ENCODE data around the gene TMEM219.

Gene TMEM219

GRCh38 chr16:29961479-29962343 is at the start of gene TMEM219:
Gene TMEM219 (plus strand): TSS chr16:29962079. CDS start chr16:29963144, 1,065 bp downstream.
- Histone ChIP-seq H3K4me1 (ENCODE audit: control insufficient read depth in 1 of 2, insufficient read depth in 2 of 2, low read length in 2 of 2) (peaks cover 7 to 12% of the 10 kb centered on the region in 2 donors), H3K27me3 (ENCODE audit: low read depth, low read length) (no peaks in the 10 kb centered on the region), H3K36me3 (ENCODE audit: control insufficient read depth in 1 of 2, insufficient read depth in 2 of 2, low read length in 2 of 2) (peaks cover 4 to 6% of the 10 kb centered on the region in 2 donors), H3K9me3 (ENCODE audit: control insufficient read depth in 1 of 2, low read length in 2 of 2) (no peaks in the 10 kb centered on the region), H3K27ac (ENCODE audit: low read length) (peak within 1 kb of the TSS; percentile 95), H3K4me3 (ENCODE audit: low read depth in 1 of 2, low read length in 2 of 2) (peak within 1 kb of the TSS; percentile 77 to 97)

GRCh38 chr16:29912087-29912486 is 49.8 kb upstream of the TMEM219 start:
- Histone ChIP-seq H3K36me3 (ENCODE audit: control insufficient read depth in 1 of 2, insufficient read depth in 2 of 2, low read length in 2 of 2) (peaks cover 0 to 4% of the 10 kb centered on the region in 2 donors), H3K27ac (ENCODE audit: low read length) (no peak overlapping the region), H3K9me3 (ENCODE audit: control insufficient read depth in 1 of 2, low read length in 2 of 2) (no peaks in the 10 kb centered on the region), H3K4me3 (ENCODE audit: low read depth in 1 of 2, low read length in 2 of 2) (no peak overlapping the region), H3K27me3 (ENCODE audit: low read depth, low read length) (no peaks in the 10 kb centered on the region), H3K4me1 (ENCODE audit: control insufficient read depth in 1 of 2, insufficient read depth in 2 of 2, low read length in 2 of 2) (no peaks in the 10 kb centered on the region)

- Histone ChIP-seq H3K9me3 (ENCODE audit: control insufficient read depth in 1 of 2, low read length in 2 of 2) (no peaks in the 10 kb centered on the region), H3K4me3 (ENCODE audit: low read depth in 1 of 2, low read length in 2 of 2) (no peak overlapping the region), H3K36me3 (ENCODE audit: control insufficient read depth in 1 of 2, insufficient read depth in 2 of 2, low read length in 2 of 2) (peaks cover 0 to 4% of the 10 kb centered on the region in 2 donors), H3K27ac (ENCODE audit: low read length) (no peak overlapping the region), H3K4me1 (ENCODE audit: control insufficient read depth in 1 of 2, insufficient read depth in 2 of 2, low read length in 2 of 2) (no peaks in the 10 kb centered on the region), H3K27me3 (ENCODE audit: low read depth, low read length) (no peaks in the 10 kb centered on the region)
These were observed 48.4 kb upstream of the TMEM219 start for GRCh38 chr16:29913514-29913913.

GRCh38 chr16:29915590-29916247 is 46.2 kb upstream of the TMEM219 start:
- Histone ChIP-seq H3K27me3 (ENCODE audit: low read depth, low read length) (no peaks in the 10 kb centered on the region), H3K4me1 (ENCODE audit: control insufficient read depth in 1 of 2, insufficient read depth in 2 of 2, low read length in 2 of 2) (no peaks in the 10 kb centered on the region), H3K27ac (ENCODE audit: low read length) (no peak overlapping the region), H3K4me3 (ENCODE audit: low read depth in 1 of 2, low read length in 2 of 2) (no peak overlapping the region), H3K9me3 (ENCODE audit: control insufficient read depth in 1 of 2, low read length in 2 of 2) (no peaks in the 10 kb centered on the region), H3K36me3 (ENCODE audit: control insufficient read depth in 1 of 2, insufficient read depth in 2 of 2, low read length in 2 of 2) (peaks cover 5 to 20% of the 10 kb centered on the region in 2 donors)

- H3K9me3 ChIP-seq (ENCODE audit: control insufficient read depth in 1 of 2, low read length in 2 of 2), result no peaks in the 10 kb centered on the region
- H3K27ac ChIP-seq (ENCODE audit: low read length), result no peak overlapping the region
- H3K27me3 ChIP-seq (ENCODE audit: low read depth, low read length), result no peaks in the 10 kb centered on the region
- peaks cover 14 to 31% of the 10 kb centered on the region in 2 donors for H3K36me3 ChIP-seq (ENCODE audit: control insufficient read depth in 1 of 2, insufficient read depth in 2 of 2, low read length in 2 of 2)
- H3K4me3 ChIP-seq (ENCODE audit: low read depth in 1 of 2, low read length in 2 of 2), result no peak overlapping the region
- H3K4me1 ChIP-seq (ENCODE audit: control insufficient read depth in 1 of 2, insufficient read depth in 2 of 2, low read length in 2 of 2), result no peaks in the 10 kb centered on the region
These were observed 44.9 kb upstream of the TMEM219 start for GRCh38 chr16:29916979-29917378.

GRCh38 chr16:29920288-29921033 is 41.4 kb upstream of the TMEM219 start:
- Histone ChIP-seq H3K36me3 (ENCODE audit: control insufficient read depth in 1 of 2, insufficient read depth in 2 of 2, low read length in 2 of 2) (peaks cover 20 to 41% of the 10 kb centered on the region in 2 donors), H3K9me3 (ENCODE audit: control insufficient read depth in 1 of 2, low read length in 2 of 2) (no peaks in the 10 kb centered on the region), H3K4me1 (ENCODE audit: control insufficient read depth in 1 of 2, insufficient read depth in 2 of 2, low read length in 2 of 2) (peaks cover 0 to 8% of the 10 kb centered on the region in 2 donors), H3K27me3 (ENCODE audit: low read depth, low read length) (no peaks in the 10 kb centered on the region), H3K27ac (ENCODE audit: low read length) (no peak overlapping the region), H3K4me3 (ENCODE audit: low read depth in 1 of 2, low read length in 2 of 2) (no peak overlapping the region)

- H3K4me3 ChIP-seq (ENCODE audit: low read depth in 1 of 2, low read length in 2 of 2), result no peak overlapping the region
- H3K9me3 ChIP-seq (ENCODE audit: control insufficient read depth in 1 of 2, low read length in 2 of 2), result no peaks in the 10 kb centered on the region
- H3K4me1 ChIP-seq (ENCODE audit: control insufficient read depth in 1 of 2, insufficient read depth in 2 of 2, low read length in 2 of 2), result peaks cover 0 to 9% of the 10 kb centered on the region in 2 donors
- H3K27me3 ChIP-seq (ENCODE audit: low read depth, low read length), result no peaks in the 10 kb centered on the region
- peaks cover 20 to 41% of the 10 kb centered on the region in 2 donors for H3K36me3 ChIP-seq (ENCODE audit: control insufficient read depth in 1 of 2, insufficient read depth in 2 of 2, low read length in 2 of 2)
- H3K27ac ChIP-seq (ENCODE audit: low read length), result no peak overlapping the region
These were observed 40.9 kb upstream of the TMEM219 start for GRCh38 chr16:29921034-29921385.

- Histone ChIP-seq H3K27me3 (ENCODE audit: low read depth, low read length) (no peaks in the 10 kb centered on the region), H3K36me3 (ENCODE audit: control insufficient read depth in 1 of 2, insufficient read depth in 2 of 2, low read length in 2 of 2) (peaks cover 20 to 37% of the 10 kb centered on the region in 2 donors), H3K4me1 (ENCODE audit: control insufficient read depth in 1 of 2, insufficient read depth in 2 of 2, low read length in 2 of 2) (peaks cover 6 to 15% of the 10 kb centered on the region in 2 donors), H3K27ac (ENCODE audit: low read length) (no peak overlapping the region), H3K9me3 (ENCODE audit: control insufficient read depth in 1 of 2, low read length in 2 of 2) (no peaks in the 10 kb centered on the region), H3K4me3 (ENCODE audit: low read depth in 1 of 2, low read length in 2 of 2) (no peak overlapping the region)
These were observed 39.6 kb upstream of the TMEM219 start for GRCh38 chr16:29922326-29922725.

GRCh38 chr16:29922986-29923501 is 38.8 kb upstream of the TMEM219 start:
- H3K36me3 ChIP-seq (ENCODE audit: control insufficient read depth in 1 of 2, insufficient read depth in 2 of 2, low read length in 2 of 2), result peaks cover 20 to 37% of the 10 kb centered on the region in 2 donors

GRCh38 chr16:29925105-29925756 is 36.6 kb upstream of the TMEM219 start:
- peaks cover 20 to 26% of the 10 kb centered on the region in 2 donors for H3K36me3 ChIP-seq (ENCODE audit: control insufficient read depth in 1 of 2, insufficient read depth in 2 of 2, low read length in 2 of 2)
- peaks cover 6 to 16% of the 10 kb centered on the region in 2 donors for H3K4me1 ChIP-seq (ENCODE audit: control insufficient read depth in 1 of 2, insufficient read depth in 2 of 2, low read length in 2 of 2)
- H3K27me3 ChIP-seq (ENCODE audit: low read depth, low read length), result no peaks in the 10 kb centered on the region
- peak overlapping the region; percentile 77 to 93 for H3K4me3 ChIP-seq (ENCODE audit: low read depth in 1 of 2, low read length in 2 of 2)
- no peaks in the 10 kb centered on the region for H3K9me3 ChIP-seq (ENCODE audit: control insufficient read depth in 1 of 2, low read length in 2 of 2)
- H3K27ac ChIP-seq (ENCODE audit: low read length), result no peak overlapping the region

More at GRCh38 chr16:29922986-29923501, 38.8 kb upstream of the TMEM219 start:
- Histone ChIP-seq H3K4me3 (ENCODE audit: low read depth in 1 of 2, low read length in 2 of 2) (no peak overlapping the region), H3K4me1 (ENCODE audit: control insufficient read depth in 1 of 2, insufficient read depth in 2 of 2, low read length in 2 of 2) (peaks cover 6 to 16% of the 10 kb centered on the region in 2 donors), H3K27me3 (ENCODE audit: low read depth, low read length) (no peaks in the 10 kb centered on the region), H3K27ac (ENCODE audit: low read length) (no peak overlapping the region), H3K9me3 (ENCODE audit: control insufficient read depth in 1 of 2, low read length in 2 of 2) (no peaks in the 10 kb centered on the region)

Data from muscle layer of duodenum (tissue), 2 donors.